C4-2B (cell line): ENCODE measurements around the gene TLK2.
"Not testable (repeated sequence)": the region's sequence is repeated elsewhere in the genome, so short reads cannot be mapped to it uniquely, and the experiment has no call there.

Experiments
- H3K27ac ChIP-seq: fragments of 450-650 bp; 2 replicates; pipeline ENCODE4 v1.5.1; 2017
- CTCF ChIP-seq: fragments of 450-650 bp; conservative IDR thresholded peaks from 2 replicates; pipeline ENCODE4 v1.5.1; 2017; ENCODE audit warnings: mild to moderate bottlenecking
- ZFX ChIP-seq: fragments of 450-650 bp; IDR thresholded peaks from 2 replicates; pipeline ENCODE4 v1.6.1; 2017

Gene TLK2

GRCh38 chr17:62478424-62478879 is at the start of gene TLK2:
Gene TLK2 (plus strand): TSS chr17:62478825. CDS start chr17:62481126, 2,301 bp downstream.
- H3K27ac ChIP-seq: peak within 1 kb of the TSS; percentile 85

GRCh38 chr17:62435251-62435650 is 43.4 kb upstream of the TLK2 start:
- H3K27ac ChIP-seq: not testable (repeated sequence)

More at GRCh38 chr17:62478424-62478879, at the start of gene TLK2:
- TF ChIP-seq CTCF: no peak
- TF ChIP-seq ZFX: no peak

GRCh38 chr17:62441181-62441580 is 37.4 kb upstream of the TLK2 start:
- not testable (repeated sequence) for H3K27ac ChIP-seq

- no peak overlapping the region for H3K27ac ChIP-seq
- TF ChIP-seq ZFX (no peak), CTCF (no peak)
These were observed 34.6 kb upstream of the TLK2 start for GRCh38 chr17:62444063-62444462.

GRCh38 chr17:62445791-62446190 is 32.8 kb upstream of the TLK2 start:
- H3K27ac ChIP-seq: not testable (repeated sequence)

GRCh38 chr17:62452195-62452594 is 26.4 kb upstream of the TLK2 start:
- not testable (repeated sequence) for H3K27ac ChIP-seq

GRCh38 chr17:62453041-62453440 is 25.6 kb upstream of the TLK2 start:
- not testable (repeated sequence) for H3K27ac ChIP-seq

- not testable (repeated sequence) for H3K27ac ChIP-seq
These were observed 25.0 kb upstream of the TLK2 start for GRCh38 chr17:62453656-62454055.

- not testable (repeated sequence) for H3K27ac ChIP-seq
These were observed 24.5 kb upstream of the TLK2 start for GRCh38 chr17:62454111-62454510.

GRCh38 chr17:62456016-62456415 is 22.6 kb upstream of the TLK2 start:
- no peak overlapping the region for H3K27ac ChIP-seq
- TF ChIP-seq ZFX (no peak), CTCF (no peak)

GRCh38 chr17:62458483-62458882 is 20.1 kb upstream of the TLK2 start:
- H3K27ac ChIP-seq: not testable (repeated sequence)

- not testable (repeated sequence) for H3K27ac ChIP-seq
These were observed 14.2 kb upstream of the TLK2 start for GRCh38 chr17:62464422-62464821.

- H3K27ac ChIP-seq: not testable (repeated sequence)
These were observed 13.4 kb upstream of the TLK2 start for GRCh38 chr17:62465271-62465670.

GRCh38 chr17:62470666-62471379 is 7.8 kb upstream of the TLK2 start:
- H3K27ac ChIP-seq: not testable (repeated sequence)

- H3K27ac ChIP-seq: not testable (repeated sequence)
These were observed 7.2 kb upstream of the TLK2 start for GRCh38 chr17:62471380-62471880.

- not testable (repeated sequence) for H3K27ac ChIP-seq
These were observed 5.3 kb upstream of the TLK2 start for GRCh38 chr17:62473030-62473982.

GRCh38 chr17:62477111-62477510 is 1.5 kb upstream of the TLK2 start:
- H3K27ac ChIP-seq: not testable (repeated sequence)
